ENCODE measurements around the gene RAB20.
"Not testable (repeated sequence)": the region's sequence is repeated elsewhere in the genome, so short reads cannot be mapped to it uniquely, and the experiment has no call there.

RAB20 gene

DNA sequence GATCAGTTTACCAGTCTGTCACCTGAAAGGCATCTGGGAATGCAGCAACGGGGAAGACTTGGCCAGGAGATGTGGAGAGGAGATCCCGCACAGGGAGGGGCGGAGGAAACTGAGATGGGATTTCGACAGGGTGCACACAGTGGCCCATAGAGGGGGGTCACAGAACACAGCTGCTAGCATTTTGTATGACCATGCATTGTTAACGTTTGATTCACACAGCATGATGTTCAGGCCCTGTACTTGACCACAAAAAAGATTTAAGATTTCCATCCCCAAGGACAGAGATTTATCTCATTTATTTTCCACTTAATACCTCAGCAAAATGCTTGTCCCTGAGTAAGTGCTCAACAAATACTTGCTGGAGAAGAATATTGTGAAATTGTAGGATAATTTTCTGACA lies 63.2 kb downstream of the RAB20 start:
- intact Hi-C loops (cut with DNase I): no loop called here
- DNase-seq: peak in 1 of 10 donors; percentile 43

DNA sequence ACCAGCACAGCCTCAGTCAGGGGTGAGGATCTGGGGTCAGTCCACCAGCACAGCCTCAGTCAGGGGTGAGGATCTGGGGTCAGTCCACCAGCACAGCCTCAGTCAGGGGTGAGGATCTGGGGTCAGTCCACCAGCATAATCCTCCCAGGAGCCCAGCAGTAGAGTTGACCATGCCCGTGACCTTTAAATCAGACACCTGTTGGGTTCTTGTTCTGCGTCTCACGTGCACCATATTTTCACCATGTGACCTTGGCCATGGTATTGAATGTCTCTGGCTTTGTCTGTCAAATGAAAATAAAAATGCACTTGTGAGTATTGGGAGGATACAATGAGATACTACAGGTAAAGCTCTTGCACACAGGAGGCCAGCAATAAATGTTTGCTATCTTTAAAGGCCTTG lies 63.6 kb downstream of the RAB20 start:
- DNase-seq: peak in 1 of 10 donors; percentile 12
- intact Hi-C loops (cut with DNase I): not testable (repeated sequence)

DNA sequence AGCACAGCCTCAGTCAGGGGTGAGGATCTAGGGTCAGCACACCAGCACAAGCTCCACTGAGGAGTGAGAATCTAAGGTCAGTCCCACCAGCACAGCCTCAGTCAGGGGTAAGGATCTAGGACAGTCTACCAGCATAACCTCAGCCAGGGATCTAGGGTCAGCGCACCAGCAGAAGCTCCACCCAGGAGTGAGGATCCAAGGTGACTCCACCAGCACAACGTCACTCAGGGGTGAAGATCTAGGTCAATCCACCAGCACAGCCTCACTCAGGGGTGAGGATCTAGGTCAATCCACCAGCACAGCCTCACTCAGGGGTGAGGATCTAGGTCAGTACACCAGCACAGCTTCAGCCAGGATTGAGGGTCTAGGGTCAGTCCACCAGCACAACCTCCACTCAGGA lies 64.5 kb downstream of the RAB20 start:
- DNase-seq: peak in 1 of 10 donors; percentile 40
- intact Hi-C loops (cut with DNase I): no loop called here

DNA sequence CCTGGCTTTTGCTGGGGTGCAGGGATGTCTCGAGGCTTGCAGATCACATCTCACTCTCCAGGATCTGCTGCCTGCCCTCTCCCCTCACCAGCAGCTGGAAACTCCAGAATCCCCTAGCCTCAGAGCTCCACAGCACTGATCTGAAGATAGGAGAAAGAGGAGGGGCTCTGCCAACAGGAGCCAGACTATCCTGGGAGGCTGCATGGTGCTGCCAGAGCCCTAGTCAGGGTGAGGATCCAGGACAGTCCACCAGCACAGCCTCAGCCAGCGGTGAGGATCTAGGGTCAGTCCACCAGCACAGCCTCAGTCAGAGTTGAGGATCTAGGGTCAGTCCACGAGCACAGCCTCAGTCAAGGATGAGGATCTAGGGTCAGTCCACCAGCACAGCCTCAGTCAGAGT lies 65.2 kb downstream of the RAB20 start:
- intact Hi-C loops (cut with DNase I): no loop called here
- peak in 1 of 10 donors; percentile 53 for DNase-seq

DNA sequence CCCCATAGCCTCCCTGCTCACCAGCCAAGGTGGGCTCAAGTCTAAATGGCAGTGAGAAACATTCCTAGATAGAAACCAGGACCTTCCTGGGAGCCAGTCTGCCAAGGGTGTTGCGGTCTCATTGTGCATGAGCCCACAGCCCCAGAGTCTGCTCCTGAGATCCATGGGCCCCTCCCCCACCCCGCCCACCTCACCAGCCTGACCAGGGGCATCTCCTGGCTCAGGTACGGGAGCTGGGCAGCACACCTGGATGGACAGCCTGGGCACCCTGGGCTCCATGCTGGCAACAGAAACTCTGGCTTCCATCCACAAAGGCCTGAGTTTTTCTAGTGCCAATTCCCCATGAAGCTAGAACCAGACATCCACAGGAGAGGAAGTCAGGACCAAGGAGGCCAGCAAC lies 65.6 kb downstream of the RAB20 start:
- peak in 1 of 10 donors; percentile 33 for DNase-seq
- intact Hi-C loops (cut with DNase I): no loop called here

DNA sequence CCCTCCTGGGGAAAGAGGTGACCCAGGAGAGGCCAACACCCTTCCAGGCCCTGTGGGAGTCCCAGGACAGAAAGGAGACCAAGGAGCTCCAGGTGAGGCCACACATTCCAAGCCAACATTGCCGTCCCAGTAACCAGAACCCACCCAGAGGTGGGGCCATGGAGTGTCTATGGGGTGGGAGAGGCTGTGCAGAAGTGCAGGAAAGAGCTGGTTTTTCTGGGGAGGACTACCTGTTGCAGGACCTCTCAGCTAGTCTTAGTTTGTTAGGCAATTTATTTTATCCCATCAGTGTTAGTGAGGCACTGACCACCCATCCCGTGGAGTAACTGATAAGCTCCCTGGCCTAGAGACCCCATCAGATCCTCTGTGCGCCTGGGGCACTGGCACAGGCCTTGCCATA lies 66.1 kb downstream of the RAB20 start:
- DNase-seq: peak in 1 of 10 donors; percentile 41
- intact Hi-C loops (cut with DNase I): no loop called here

DNA sequence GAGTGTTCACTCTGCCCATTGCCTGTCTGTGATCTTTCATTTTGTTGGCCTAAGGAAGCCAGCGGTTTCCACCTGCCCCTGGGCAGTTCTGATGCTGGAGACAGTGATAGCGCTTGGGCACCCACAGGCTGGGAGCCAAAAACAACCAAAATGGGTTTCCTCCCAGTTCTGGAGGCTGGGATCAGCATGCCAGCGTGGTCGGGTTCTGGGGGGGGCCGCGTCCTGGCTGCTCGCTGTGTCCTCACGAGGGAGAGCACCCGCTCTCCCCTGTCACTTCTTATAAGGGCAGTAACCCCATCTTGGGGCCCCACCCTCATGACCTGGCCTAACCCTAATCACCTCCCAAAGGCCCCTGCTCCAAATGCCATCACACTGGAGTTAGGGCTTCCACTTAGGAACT lies 67.9 kb downstream of the RAB20 start:
- DNase-seq: peak in 1 of 10 donors; percentile 40
- intact Hi-C loops (cut with DNase I): no loop called here

DNA sequence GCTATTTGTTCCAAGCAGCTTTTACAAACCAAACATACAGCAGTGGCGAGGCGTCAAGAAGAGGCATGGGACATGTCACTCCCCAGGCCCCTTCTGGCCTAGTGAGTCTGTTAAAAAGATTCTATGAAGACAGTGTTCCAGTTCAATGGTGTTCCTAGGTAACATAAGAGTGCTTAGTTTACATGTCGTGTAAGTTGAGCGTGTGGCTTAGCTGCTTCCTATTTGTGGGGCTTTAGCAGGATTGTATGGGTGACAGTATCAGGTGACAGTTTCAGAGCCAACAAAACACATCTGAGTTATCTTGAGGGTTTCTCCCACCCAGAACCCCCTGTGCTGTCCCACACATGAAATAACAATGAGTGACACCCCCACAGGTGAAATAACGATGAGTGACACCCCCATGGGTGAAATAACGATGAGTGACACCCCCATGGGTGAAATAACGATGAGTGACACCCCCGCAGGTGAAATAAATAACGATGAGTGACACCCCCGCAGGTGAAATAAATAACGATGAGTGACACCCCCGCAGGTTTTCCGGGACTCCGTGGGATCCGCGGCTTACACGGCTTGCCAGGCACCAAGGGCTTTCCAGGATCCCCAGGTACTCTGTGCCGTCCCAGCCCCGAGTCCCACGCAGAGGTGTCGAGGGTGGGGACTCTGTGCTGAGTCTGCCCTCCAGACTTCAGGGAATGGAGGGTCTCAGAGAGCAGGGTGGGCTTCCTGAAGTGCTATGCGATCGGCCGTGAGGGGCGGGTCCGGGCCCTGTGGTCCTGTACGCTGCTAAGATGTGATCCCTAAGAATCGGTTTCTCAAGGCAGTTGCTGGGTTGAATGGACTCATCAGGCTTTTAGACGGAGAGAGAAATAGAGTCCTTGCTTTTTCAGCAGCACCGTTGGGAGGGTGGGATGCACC lies 68.6 kb downstream of the RAB20 start:
- peak in 1 of 10 donors; percentile 55 for DNase-seq
- intact Hi-C loops (cut with DNase I): no loop called here

DNA sequence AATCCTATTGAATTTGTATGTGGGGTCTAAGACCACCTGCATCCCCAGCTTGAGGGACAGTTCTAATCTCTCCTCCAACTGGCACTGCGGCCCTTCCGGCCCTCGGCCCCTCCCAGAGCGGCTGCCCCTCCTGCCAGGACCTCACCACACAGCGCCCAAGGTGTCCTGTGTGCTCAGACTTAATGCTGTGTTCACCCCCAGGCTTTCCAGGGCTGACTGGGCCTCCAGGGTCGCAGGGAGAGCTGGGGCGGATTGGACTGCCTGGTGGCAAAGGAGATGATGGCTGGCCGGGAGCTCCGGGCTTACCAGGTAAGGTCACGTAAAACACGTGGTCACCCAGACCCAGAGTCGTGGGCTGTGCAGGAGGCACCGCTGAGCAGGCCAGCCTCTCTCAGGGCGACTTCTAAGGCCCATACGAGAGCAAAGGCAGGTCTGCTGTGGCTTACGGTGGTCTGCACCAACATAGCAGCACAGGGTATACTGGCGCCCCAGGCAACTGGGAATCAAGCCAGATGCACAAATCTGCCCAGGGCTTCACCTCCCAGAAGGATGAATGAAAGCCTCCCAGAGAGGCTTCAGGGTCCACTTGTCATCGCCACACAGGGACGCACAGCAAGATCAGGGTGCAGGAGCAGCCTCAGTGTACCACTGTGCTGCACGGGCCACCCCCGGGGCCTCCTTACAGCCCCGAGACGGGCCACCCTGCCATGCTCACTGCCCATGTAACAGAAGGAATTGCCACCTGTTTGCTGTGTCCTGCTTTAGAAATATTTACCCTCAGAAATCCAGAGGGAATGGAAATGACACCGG lies 69.4 kb downstream of the RAB20 start:
- intact Hi-C loops (cut with DNase I): no loop called here
- peak in 1 of 10 donors; percentile 66 for DNase-seq

DNA sequence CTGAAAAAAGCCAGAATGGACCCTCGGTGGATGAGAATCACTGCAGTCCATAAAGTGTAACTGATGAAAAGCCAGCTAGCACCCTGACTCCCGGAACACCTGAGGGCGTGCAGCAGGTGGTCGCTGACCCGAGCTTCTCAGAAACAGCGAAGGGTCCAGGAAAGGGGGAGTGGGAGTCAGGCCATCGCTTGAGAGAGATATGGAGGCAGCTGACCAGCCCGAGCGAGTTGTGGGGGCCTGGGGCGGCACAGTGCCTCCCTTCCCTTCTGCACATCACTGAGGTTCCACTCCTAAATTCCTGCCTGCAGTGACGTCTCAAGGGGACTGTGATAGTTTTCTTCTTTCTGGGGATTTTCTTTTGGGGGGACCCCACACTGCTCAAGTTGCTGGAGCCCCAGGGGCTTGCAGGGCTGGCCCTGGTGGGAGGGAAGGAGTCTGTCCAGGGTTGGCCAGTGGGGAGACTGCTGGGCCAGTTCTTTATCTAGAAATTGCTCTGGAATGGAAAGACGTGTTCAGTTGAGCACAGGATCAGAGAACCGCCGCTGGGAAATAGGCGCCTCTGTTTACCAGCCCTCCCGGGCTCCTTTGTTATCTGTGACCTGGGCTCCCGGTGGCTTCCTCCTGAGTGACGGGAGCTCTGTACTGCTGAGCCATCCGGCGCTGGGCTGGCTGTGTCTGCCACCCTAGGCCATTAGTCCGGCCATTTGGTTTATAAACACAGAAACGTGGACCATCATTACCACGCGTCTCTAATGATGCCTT lies 71.3 kb downstream of the RAB20 start:
- no peak for DNase-seq
- intact Hi-C loops (cut with DNase I): no loop called here

DNA sequence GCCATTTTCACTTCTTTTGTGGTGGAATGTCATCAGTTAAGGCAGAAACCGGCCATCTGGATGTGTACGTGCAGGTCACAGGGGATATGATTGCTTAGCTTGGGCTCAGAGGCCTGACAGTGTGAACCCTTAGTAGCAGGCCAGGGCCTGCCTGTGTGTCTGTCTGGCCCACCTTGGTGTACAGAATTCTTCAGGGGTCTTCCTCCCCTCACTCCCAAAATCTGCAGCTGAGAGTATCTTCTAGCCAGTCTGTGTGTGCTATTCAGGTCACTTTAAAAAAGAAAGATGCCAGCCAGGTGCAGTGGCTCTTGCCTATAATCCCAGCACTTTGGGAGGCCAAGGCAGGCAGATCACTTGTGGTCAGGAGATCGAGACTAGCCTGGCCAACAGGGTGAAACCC lies 74.6 kb downstream of the RAB20 start:
- peak in 1 of 10 donors; percentile 20 for DNase-seq
- intact Hi-C loops (cut with DNase I): not testable (repeated sequence)

DNA sequence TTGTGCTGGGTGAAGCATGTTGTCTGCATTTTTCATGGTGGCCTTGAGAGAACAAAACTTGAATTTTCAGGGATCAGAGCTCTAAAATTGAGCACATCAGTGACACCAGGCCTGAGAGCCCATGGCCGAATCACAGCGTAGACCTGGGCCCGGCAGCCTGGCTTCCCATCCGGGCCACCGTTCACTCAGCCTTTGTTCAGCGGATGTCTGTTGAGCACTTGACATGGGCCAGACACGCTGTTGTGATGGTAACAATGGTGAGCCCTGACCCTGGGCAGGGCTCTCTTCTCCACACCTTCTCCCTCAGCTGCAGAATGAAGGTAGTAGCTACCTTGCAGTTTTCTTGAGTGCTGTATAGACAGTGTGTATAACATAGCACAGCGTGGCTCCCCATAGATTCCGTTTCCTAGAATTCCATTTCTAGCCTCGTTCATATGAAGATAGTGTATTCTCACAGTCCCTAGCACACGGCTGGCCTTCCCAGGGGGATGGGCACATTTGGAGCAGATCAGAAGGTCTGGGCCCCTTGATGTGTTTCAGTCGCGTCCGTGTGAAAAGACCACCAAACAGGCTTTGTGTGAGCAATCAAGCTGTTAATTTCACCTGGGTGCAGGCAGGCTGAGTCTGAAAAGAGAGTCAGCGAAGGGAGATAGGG lies 75.3 kb downstream of the RAB20 start:
- peak in 1 of 10 donors; percentile 78 for DNase-seq
- intact Hi-C loops (cut with DNase I): no loop called here

DNA sequence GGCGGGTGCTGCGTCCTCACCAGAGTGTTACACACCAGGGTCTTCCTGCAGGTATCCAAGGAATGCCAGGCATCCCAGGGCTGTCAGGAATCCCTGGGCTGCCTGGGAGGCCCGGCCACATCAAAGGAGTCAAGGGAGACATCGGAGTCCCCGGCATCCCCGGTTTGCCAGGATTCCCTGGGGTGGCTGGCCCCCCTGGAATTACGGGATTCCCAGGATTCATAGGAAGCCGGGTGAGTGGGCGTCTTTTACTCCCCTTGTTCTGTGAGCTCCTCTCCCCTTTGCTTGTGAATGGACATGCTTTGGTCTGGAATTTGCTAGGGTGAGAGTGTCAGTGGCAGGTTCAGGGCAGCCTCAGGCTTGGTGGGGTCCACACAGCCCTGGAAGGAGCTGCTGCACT lies 75.9 kb downstream of the RAB20 start:
- intact Hi-C loops (cut with DNase I): no loop called here
- peak in 1 of 10 donors; percentile 53 for DNase-seq

DNA sequence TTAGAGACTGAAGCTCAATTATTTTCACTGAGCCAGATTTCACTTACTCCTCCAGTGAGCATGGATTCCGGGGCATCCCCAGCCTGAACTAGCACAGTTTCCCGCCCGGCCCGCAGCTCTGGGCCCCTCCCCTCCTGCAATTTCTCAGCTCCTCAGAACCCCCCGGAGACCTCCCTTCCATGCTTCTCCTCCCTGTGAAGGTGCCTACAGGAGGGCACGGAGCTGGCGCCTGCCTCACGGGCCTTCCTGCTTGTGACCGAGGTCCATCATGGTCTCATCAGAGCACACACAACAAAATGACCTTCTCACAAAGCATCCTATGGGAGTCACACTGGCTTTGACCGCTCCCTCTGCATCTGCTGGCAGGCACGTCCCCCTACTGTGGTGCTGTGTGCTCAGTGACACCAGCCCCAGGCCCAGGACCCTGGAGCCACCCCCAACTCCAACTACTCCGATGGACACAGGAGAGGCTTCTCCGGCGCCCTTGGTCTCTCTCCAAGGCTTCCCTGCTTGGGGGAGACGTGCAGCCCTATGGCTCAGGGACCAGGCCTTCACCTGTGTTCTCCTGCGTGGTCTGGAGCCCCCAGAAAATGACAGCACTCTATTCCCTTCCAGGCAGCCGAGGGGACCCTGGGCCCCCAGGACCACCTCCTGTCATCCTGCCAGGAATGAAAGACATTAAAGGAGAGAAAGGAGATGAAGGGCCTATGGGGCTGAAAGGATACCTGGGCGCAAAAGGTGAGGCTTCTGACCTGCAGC lies 77.1 kb downstream of the RAB20 start:
- intact Hi-C loops (cut with DNase I): no loop called here
- DNase-seq: peak in 3 of 10 donors; percentile 17 to 62 (median 53)

DNA sequence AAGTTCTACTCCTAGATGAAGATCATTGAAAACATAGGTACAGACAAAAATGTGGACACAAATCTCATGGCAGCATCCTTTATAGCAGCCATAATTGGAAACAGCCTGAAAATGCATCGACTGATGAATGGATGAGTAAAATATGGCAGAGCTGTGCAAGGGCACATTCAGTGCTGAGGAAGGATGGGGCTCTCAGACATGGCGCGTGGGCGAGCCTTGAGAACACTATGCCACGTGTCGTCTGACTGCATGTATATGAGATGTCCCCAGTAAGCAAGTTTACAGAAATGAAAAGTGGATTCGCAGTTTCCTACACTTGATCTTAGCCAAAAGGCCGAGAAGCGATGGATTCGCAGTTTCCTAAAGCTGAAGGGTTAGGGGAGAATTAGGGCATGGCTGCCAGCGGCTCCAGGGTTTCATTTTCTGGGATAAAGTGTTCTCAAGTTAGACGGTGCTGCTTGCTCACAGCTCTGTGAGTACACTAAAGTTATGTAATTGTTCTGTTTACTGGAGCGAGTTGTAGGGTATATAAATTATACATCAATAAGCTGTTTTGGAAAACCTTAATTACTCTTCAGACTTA lies 78.0 kb downstream of the RAB20 start:
- DNase-seq: peak in 7 of 10 donors; percentile 55 to 94 (median 73)
- intact Hi-C loops (cut with DNase I): no loop called here

DNA sequence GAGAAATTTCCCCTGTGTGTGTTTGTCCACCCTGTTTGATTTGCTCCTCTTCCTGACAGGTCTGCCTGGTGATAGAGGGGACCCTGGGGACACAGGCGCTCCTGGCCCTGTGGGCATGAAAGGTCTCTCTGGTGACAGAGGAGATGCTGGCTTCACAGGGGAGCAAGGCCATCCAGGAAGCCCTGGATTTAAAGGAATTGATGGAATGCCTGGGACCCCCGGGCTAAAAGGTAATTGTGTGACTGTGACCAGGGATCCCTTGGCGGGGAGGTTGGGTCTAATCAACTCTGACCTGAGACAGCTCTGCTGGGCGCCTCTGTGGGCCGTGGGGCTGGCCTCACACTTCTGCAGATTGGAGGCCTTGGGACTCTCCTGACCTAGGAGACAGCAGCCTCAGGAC lies 81.4 kb downstream of the RAB20 start:
- intact Hi-C loops (cut with DNase I): no loop called here
- DNase-seq: peak in 1 of 10 donors; percentile 63

DNA sequence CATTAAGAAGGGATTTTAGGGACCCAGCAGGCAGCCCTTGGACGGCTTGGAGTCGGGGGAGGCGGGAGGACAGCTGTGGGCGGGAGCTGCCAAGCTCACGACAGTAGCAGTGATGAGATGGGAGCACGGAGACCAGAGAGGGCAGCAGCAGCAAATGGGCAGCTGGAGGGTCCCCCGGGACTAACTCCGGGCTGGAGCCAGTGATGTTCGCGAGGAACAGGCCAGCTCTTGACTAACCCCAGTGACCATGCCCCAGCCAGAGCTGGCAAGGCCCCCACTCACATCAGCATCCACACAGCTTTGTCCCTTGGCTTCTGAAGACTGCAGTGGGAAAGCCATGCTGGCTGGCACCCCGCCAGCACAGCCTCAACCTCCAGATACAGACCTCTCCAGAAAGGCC lies 81.9 kb downstream of the RAB20 start:
- peak in 1 of 10 donors; percentile 71 for DNase-seq
- intact Hi-C loops (cut with DNase I): no loop called here

DNA sequence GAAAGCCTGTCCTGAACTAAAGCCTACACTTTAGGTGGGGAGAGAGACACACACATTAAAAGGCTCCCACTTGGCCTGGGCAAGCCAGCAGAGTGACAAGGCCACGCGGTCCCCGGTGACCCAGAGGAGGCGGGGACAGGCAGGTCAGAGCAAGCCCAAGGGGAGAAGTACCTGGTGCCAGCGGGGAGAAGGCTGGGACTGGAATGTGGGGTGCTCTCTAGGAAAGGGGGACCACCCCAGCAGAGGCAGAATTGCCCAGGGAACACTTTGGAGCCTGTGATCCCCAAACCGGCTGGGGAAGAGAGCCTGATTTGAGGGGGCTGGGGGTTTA lies 82.3 kb downstream of the RAB20 start:
- peak in 1 of 10 donors; percentile 62 for DNase-seq
- intact Hi-C loops (cut with DNase I): no loop called here
